Measurements from ENCODE around the gene CACNA1D.

Gene CACNA1D

DNA sequence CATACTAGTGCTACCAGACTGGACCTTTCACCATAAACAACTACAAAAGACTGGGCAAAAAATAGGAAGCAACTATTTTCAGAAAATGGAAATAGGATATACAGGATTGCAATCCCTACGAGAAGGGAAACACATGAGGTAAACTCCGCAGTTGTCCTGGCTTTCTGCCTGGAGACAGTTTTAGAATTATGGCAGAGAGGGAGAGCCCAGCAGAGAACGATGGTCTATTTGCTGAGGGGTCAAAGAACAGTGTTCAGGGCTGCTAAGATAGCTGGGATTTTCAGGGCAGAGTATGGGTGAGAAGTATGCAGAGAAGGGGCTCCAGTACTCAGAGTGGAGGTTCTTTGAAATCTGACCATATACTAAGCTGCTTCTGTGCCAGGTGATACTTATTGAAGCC lies 188.4 kb downstream of the CACNA1D start:
- TF ChIP-seq, protein P1, sequence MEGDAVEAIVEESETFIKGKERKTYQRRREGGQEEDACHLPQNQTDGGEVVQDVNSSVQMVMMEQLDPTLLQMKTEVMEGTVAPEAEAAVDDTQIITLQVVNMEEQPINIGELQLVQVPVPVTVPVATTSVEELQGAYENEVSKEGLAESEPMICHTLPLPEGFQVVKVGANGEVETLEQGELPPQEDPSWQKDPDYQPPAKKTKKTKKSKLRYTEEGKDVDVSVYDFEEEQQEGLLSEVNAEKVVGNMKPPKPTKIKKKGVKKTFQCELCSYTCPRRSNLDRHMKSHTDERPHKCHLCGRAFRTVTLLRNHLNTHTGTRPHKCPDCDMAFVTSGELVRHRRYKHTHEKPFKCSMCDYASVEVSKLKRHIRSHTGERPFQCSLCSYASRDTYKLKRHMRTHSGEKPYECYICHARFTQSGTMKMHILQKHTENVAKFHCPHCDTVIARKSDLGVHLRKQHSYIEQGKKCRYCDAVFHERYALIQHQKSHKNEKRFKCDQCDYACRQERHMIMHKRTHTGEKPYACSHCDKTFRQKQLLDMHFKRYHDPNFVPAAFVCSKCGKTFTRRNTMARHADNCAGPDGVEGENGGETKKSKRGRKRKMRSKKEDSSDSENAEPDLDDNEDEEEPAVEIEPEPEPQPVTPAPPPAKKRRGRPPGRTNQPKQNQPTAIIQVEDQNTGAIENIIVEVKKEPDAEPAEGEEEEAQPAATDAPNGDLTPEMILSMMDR (IDR thresholded peaks at IDR 0.05; ENCODE audit: control extremely low read depth, extremely low read depth, low read depth, missing control alignments) = no peak
- ChIA-PET POLR2A (no interaction called here), CTCF (interaction anchor here (0.8 kb wide), 1 partner anchor 13 kb away, joined by 3 read pairs; no protein-coding TSS in a partner anchor)
- no peak for DNase-seq (ENCODE audit: extremely low spot score)

DNA sequence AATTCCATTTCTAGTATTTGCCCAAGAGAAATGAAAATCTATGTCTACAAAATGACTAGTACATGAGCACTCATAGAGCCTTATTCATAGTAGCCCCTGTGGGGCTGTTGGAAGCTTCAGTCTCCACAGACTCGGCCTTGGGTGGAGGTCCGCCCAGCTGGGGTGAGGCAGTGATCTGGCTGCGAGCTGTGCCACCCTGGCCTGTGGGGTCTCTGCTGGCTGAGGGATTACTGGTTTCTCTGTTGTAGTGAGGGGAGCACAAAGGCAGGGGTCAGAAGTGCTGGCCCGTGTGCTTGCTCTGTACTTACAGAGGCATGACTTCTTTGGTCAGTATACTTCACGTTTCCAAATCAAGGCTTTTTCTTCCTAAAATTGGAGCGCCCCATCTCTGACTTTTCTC lies 193.7 kb downstream of the CACNA1D start:
- CTCF ChIA-PET = interaction anchor here (1.2 kb wide), 1 partner anchor 9 kb away, joined by 4 read pairs; no protein-coding TSS in a partner anchor
- POLR2A ChIA-PET = no interaction called here
- DNase-seq (ENCODE audit: extremely low spot score) = no peak
- TF ChIP-seq, protein P1 (IDR thresholded peaks at IDR 0.05; ENCODE audit: control extremely low read depth, extremely low read depth, low read depth, missing control alignments) = no peak

DNA sequence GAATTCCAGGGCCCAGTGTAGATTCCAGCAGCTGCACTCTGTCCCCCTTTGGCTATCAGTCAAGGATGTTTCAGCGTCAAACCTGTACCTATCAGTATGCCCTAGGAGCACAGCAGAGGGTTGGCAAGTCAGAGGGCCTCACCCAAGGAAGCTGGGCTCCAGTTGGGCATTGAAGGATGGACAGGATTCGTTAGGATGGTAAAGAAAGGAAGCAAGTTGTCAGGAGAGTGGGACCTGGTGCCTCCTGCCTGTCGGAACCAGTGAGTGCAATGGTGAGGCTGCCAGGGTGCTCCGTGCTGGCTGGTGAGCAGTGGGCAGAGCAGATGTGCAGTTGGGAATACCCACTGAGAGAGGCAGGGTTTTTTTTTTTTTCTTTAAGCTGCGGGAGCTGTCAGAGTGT lies 194.6 kb downstream of the CACNA1D start:
- DNase-seq (ENCODE audit: extremely low spot score) = no peak
- TF ChIP-seq, protein P1 (IDR thresholded peaks at IDR 0.05; ENCODE audit: control extremely low read depth, extremely low read depth, low read depth, missing control alignments) = no peak
- POLR2A ChIA-PET = no interaction called here
- CTCF ChIA-PET = interaction anchor here (1.1 to 2.1 kb wide), 2 partner anchors 9 to 19 kb away, joined by 4 to 6 read pairs; no protein-coding TSS in a partner anchor

DNA sequence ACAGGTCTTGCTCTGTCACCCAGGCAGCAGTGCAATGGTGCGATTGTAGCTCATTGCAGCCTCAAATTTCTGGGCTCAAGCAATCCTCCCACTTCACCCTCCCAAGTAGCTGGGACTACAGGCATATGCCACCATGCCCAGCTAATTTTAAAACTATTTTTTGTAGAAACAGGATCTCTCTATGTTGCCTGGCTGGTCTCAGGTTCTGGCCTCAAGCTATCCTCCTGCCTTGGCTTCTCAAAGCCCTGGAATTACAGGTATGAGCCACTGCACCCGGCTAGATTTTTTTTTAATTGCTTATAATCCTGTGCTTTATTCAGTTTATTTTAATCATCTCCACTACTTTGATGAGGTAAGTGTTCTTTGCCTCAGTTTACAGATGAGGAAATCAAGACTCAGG lies 195.3 kb downstream of the CACNA1D start:
- POLR2A ChIA-PET = no interaction called here
- CTCF ChIA-PET = interaction anchor here (0.6 to 2.1 kb wide), 5 partner anchors 10 to 21 kb away, joined by 3 to 6 read pairs (median 3); no protein-coding TSS in a partner anchor
- TF ChIP-seq, protein P1 (IDR thresholded peaks at IDR 0.05; ENCODE audit: control extremely low read depth, extremely low read depth, low read depth, missing control alignments) = no peak
- no peak for DNase-seq (ENCODE audit: extremely low spot score)

DNA sequence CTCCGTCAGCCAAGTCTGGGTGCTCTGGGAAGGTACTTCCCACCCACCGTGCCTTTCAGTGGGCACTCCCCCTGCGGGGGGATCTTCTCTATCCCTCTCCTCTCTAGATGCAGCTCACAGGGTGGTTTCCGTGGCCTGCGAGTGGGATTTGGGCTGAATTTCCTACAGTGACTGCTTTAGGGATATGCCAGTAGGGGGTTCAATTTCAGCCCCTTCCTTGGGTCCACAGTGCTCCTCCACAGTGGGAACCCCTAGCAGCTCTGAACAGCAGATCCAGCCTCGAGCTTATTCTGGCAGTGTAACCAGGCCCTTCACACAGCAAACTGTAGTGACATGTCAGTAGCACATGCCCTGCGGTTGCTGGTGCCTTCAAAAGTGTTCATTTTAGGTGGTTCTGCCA lies 196.1 kb downstream of the CACNA1D start:
- TF ChIP-seq, protein P1 (IDR thresholded peaks at IDR 0.05; ENCODE audit: control extremely low read depth, extremely low read depth, low read depth, missing control alignments) = no peak
- POLR2A ChIA-PET = no interaction called here
- CTCF ChIA-PET = interaction anchor here (1.0 to 2.1 kb wide), 3 partner anchors 9 to 19 kb away, joined by 3 to 6 read pairs (median 5); no protein-coding TSS in a partner anchor
- DNase-seq (ENCODE audit: extremely low spot score) = no peak

DNA sequence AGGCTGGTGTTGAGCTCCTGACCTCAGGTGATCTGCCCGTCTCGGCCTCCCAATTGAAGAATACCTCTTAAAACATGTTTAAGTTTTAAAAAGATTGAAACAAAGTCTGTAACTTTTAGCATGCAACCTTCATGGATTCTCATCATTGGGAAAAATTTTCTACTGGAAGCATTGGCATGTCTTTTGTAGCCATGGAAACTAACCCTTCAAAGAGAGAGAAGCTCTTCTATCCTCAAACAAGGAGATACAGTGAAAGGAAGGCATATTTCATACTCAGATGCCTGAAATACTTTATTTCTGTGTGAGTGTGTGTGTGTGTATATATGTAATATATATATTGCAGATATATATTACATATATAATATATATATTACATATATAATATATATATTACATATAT lies 196.9 kb downstream of the CACNA1D start:
- TF ChIP-seq, protein P1 (IDR thresholded peaks at IDR 0.05; ENCODE audit: control extremely low read depth, extremely low read depth, low read depth, missing control alignments) = no peak

More for the DNA sequence above, 196.9 kb downstream of the CACNA1D start:
- DNase-seq (ENCODE audit: extremely low spot score) = no peak
- ChIA-PET CTCF (interaction anchor here (1.2 kb wide), 1 partner anchor 10 kb away, joined by 5 read pairs; no protein-coding TSS in a partner anchor), POLR2A (no interaction called here)

Data from GM10248 (cell line).